ENCODE data around the gene KIFC1. TPM values are rescaled to one million over a fixed set of nuclear protein-coding genes. Genes with fewer than 3 reads are reported as not detected.

KIFC1 gene
- total and polyA plus RNA-seq, 9 of the 15 experiments (the other 6 are each of a cell fraction or from before 2014, with no cell fraction given) = 1.3 to 95.2 (median 76.9) TPM

DNA sequence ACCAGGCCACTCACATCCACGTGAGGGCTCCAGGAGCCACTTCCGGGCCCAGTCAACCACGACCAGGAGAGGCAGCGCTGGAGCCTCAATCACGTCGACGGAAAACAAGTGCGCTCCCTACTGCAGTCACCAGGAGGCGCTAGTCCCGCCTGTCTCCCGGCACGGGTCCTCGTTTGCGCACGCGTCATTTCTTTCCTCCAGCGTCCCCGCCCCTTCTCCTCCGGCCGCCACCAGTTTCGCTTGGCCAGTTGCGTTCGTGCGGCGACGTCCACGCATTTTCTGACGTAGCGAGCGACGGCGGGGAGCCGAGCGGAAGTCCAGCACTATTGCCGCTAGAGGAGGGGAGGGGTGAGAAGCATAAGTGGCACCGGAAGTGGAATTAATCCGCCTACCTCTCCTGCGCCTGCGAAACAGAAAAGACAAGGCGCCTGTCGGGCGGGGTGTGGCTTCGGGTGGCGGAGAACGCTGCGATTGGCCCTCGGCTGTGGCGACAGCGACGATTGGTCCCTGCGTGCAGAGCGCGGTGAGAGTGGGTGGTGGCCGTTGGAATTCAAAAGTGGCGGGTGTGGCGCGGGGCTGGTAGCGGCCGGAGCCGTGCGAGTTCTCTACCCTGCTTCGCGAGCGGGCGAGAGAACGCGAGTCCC, at the start of gene KIFC1 (continued):
- TF ChIP-seq, protein P1, sequence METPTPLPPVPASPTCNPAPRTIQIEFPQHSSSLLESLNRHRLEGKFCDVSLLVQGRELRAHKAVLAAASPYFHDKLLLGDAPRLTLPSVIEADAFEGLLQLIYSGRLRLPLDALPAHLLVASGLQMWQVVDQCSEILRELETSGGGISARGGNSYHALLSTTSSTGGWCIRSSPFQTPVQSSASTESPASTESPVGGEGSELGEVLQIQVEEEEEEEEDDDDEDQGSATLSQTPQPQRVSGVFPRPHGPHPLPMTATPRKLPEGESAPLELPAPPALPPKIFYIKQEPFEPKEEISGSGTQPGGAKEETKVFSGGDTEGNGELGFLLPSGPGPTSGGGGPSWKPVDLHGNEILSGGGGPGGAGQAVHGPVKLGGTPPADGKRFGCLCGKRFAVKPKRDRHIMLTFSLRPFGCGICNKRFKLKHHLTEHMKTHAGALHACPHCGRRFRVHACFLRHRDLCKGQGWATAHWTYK (CRISPR knock-in tag; IDR thresholded peaks at IDR 0.05) = 0 out of 2 replicates have a peak, but pooled peaks have one; percentile 47
- TF ChIP-seq NR2C2 (CRISPR knock-in tag; IDR thresholded peaks at IDR 0.05) = no peak
- TF ChIP-seq NR2C2 (tag; IDR thresholded peaks at IDR 0.05) = peak; percentile 83; the same call in 1 of the 2 replicates
- TF ChIP-seq DPF2 (IDR thresholded peaks at IDR 0.05) = no peak
- TF ChIP-seq MTA1 (IDR thresholded peaks at IDR 0.05; ENCODE audit: borderline replicate concordance) = peak; percentile 90; the same call in 1 of the 2 replicates
- no peak for TF ChIP-seq NR2F6 (CRISPR knock-in tag; IDR thresholded peaks at IDR 0.05)
- TF ChIP-seq PYGO2 (tag; IDR thresholded peaks at IDR 0.05) = no peak
- TF ChIP-seq SMARCA5 (IDR thresholded peaks at IDR 0.05) = no peak
- no peak; the same call in 1 of the 2 replicates for TF ChIP-seq SMARCA4 (IDR thresholded peaks at IDR 0.05)
- peak; percentile 67 for TF ChIP-seq POLR2B (IDR thresholded peaks at IDR 0.05; ENCODE audit: low read depth, partially characterized antibody)
- TF ChIP-seq NEUROD1 (IDR thresholded peaks at IDR 0.05; ENCODE audit: borderline replicate concordance, low read depth, low read length, partially characterized antibody) = peak; percentile 43
- TF ChIP-seq SIRT6 (IDR thresholded peaks at IDR 0.05; ENCODE audit: low read depth, low read length) = no peak
- TF ChIP-seq ZBTB2 (IDR thresholded peaks at IDR 0.05) = peak; percentile 96
- TF ChIP-seq SMARCE1 (IDR thresholded peaks at IDR 0.05) = peak; percentile 42; the same call in 1 of the 2 replicates
- peak; percentile 83; the same call in 1 of the 2 replicates for TF ChIP-seq KLF1 (tag; IDR thresholded peaks at IDR 0.05)
- no peak for TF ChIP-seq RUNX1 (IDR thresholded peaks at IDR 0.05; ENCODE audit: low read depth)
- peak; percentile 98 for TF ChIP-seq ELF1 (tag; IDR thresholded peaks at IDR 0.05)
- no peak for TF ChIP-seq CBFA2T3 (IDR thresholded peaks at IDR 0.05)
- TF ChIP-seq MECOM (CRISPR knock-in tag; IDR thresholded peaks at IDR 0.05) = no peak
- peak in 1 of 2 experiments; percentile 88; a peak in 2 of 4 replicates for TF ChIP-seq KDM4B (IDR thresholded peaks at IDR 0.05; ENCODE audit: borderline replicate concordance in 2 of 2, low read depth in 1 of 2)
- no peak for TF ChIP-seq NFIC (IDR thresholded peaks at IDR 0.05)
- TF ChIP-seq, protein P2, sequence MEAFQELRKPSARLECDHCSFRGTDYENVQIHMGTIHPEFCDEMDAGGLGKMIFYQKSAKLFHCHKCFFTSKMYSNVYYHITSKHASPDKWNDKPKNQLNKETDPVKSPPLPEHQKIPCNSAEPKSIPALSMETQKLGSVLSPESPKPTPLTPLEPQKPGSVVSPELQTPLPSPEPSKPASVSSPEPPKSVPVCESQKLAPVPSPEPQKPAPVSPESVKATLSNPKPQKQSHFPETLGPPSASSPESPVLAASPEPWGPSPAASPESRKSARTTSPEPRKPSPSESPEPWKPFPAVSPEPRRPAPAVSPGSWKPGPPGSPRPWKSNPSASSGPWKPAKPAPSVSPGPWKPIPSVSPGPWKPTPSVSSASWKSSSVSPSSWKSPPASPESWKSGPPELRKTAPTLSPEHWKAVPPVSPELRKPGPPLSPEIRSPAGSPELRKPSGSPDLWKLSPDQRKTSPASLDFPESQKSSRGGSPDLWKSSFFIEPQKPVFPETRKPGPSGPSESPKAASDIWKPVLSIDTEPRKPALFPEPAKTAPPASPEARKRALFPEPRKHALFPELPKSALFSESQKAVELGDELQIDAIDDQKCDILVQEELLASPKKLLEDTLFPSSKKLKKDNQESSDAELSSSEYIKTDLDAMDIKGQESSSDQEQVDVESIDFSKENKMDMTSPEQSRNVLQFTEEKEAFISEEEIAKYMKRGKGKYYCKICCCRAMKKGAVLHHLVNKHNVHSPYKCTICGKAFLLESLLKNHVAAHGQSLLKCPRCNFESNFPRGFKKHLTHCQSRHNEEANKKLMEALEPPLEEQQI (IDR thresholded peaks at IDR 0.05) = no peak
- peak; percentile 99 for TF ChIP-seq HNRNPLL (IDR thresholded peaks at IDR 0.05; ENCODE audit: low read depth, low read length, poor library complexity, severe bottlenecking)
- 0 out of 2 replicates have a peak, but pooled peaks have one; percentile 45 for TF ChIP-seq ZBTB17 (CRISPR knock-in tag; IDR thresholded peaks at IDR 0.05)
- 0 out of 2 replicates have a peak, but pooled peaks have one; percentile 54 for TF ChIP-seq POLR2H (tag; IDR thresholded peaks at IDR 0.05; ENCODE audit: low read depth)
